ENCODE results near the gene PBXIP1. TPM values are rescaled to one million over a fixed set of nuclear protein-coding genes. Genes with fewer than 3 reads are reported as not detected.
A peak's percentile ranks its signal among the peaks of the same experiment; 100 is the strongest.

The PBXIP1 gene
- total and polyA plus RNA-seq, 4 donors = 3.8 to 42.8 (median 20.5) TPM

DNA sequence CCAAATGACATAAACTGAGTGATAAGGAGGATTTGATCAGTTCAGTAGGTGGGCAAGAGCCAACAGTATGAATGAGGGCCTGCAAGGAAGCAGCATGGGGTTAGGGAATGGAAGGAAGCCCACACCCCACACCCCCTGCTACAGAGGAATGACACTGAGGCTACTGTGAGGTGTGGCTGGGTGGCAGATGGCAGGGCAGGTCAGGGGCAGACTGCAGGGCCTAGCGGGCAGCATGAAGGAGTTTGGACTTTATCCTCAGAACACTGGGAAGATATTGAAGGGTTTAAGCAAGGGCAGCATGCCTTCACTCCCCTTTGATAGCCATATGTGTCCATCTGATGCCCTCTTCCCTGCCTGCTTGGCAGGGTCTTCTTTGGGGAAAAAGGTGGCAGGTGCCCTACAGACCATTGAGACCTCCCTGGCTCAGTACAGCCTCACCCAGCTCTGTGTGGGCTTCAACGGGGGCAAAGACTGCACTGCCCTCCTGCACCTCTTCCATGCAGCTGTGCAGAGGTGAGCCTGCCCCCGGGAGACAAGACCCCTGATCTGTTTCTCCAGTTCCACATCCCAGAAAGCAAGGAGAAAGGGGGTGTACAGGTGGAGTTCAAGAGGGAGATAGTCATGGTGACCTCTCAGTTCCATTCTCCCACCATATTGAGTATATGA, 33.4 kb upstream of the PBXIP1 start:
- no peak for DNase-seq (ENCODE audit: low spot score)
- TF ChIP-seq HNF4A (conservative IDR thresholded peaks at IDR 0.05) = peak; percentile 10 to 55
- TF ChIP-seq, protein P1, sequence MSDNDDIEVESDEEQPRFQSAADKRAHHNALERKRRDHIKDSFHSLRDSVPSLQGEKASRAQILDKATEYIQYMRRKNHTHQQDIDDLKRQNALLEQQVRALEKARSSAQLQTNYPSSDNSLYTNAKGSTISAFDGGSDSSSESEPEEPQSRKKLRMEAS (IDR thresholded peaks at IDR 0.05) = no peak
- TF ChIP-seq RXRA (IDR thresholded peaks at IDR 0.05) = peak in 1 of 2 donors; percentile 48
- no peak for TF ChIP-seq FOXA1 (IDR thresholded peaks at IDR 0.05)
- TF ChIP-seq JUND (IDR thresholded peaks at IDR 0.05) = no peak
- Histone ChIP-seq H3K9ac (ENCODE audit: low read depth in 1 of 2, low read length in 2 of 2) (no peak overlapping the region), H3K27me3 (ENCODE audit: control insufficient read depth in 4 of 4, insufficient read depth in 4 of 4, low read length in 3 of 4) (no peaks in the 10 kb centered on the region), H3K9me3 (ENCODE audit: control insufficient read depth in 4 of 4, low read length in 3 of 4) (no peaks in the 10 kb centered on the region), H3K27ac (ENCODE audit: low read depth in 1 of 2, low read length in 2 of 2) (no peak overlapping the region), H3K4me1 (ENCODE audit: control insufficient read depth in 4 of 4, insufficient read depth in 4 of 4, low read length in 3 of 4) (peaks cover 2 to 18% (median 11%) of the 10 kb centered on the region in 4 donors), H3K4me3 (ENCODE audit: low read depth in 1 of 3, low read length in 3 of 3) (no peak overlapping the region), H3K36me3 (ENCODE audit: control insufficient read depth in 4 of 4, insufficient read depth in 3 of 4, low read depth in 1 of 4, low read length in 3 of 4) (peaks cover 0 to 9% (median 5%) of the 10 kb centered on the region in 4 donors)
- 79% methylated on average over 3 of the region's 3 CpGs for WGBS

DNA sequence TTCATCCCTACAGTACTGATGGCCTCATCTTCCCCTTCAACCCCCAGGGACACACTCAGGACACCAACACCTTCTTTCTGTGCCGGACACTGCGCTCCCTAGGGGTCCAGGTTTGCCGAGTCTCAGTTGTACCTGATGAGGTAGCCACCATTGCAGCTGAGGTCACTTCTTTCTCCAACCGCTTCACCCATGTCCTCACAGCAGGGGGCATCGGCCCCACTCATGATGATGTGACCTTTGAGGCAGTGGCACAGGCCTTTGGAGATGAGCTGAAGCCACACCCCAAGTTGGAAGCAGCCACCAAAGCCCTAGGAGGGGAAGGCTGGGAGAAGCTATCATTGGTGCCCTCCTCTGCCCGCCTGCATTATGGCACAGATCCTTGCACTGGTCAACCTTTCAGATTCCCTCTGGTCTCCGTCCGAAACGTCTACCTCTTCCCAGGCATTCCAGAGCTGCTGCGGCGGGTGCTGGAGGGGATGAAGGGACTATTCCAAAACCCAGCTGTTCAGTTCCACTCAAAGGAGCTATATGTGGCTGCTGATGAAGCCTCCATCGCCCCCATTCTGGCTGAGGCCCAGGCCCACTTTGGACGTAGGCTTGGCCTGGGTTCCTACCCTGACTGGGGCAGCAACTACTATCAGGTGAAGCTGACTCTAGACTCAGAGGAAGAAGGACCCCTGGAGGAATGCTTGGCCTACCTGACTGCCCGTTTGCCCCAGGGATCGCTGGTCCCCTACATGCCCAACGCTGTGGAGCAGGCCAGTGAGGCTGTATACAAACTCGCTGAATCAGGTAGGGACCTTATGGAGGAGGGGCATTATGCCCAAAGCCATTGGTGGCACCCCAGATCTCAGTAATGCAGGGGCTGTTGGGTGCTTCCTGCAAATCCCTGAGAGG, 32.4 kb upstream of the PBXIP1 start:
- no peak overlapping the region for H3K4me3 ChIP-seq (ENCODE audit: low read depth in 1 of 3, low read length in 3 of 3)
- no peak overlapping the region for H3K9ac ChIP-seq (ENCODE audit: low read depth in 1 of 2, low read length in 2 of 2)
- WGBS = 94% methylated on average over 17 of the region's 17 CpGs
- no peak overlapping the region for H3K27ac ChIP-seq (ENCODE audit: low read depth in 1 of 2, low read length in 2 of 2)
- no peaks in the 10 kb centered on the region for H3K27me3 ChIP-seq (ENCODE audit: control insufficient read depth in 4 of 4, insufficient read depth in 4 of 4, low read length in 3 of 4)
- no peaks in the 10 kb centered on the region for H3K9me3 ChIP-seq (ENCODE audit: control insufficient read depth in 4 of 4, low read length in 3 of 4)
- peaks cover 8 to 28% (median 18%) of the 10 kb centered on the region in 4 donors for H3K4me1 ChIP-seq (ENCODE audit: control insufficient read depth in 4 of 4, insufficient read depth in 4 of 4, low read length in 3 of 4)
- H3K36me3 ChIP-seq (ENCODE audit: control insufficient read depth in 4 of 4, insufficient read depth in 3 of 4, low read depth in 1 of 4, low read length in 3 of 4) = peaks cover 0 to 9% (median 5%) of the 10 kb centered on the region in 4 donors
- DNase-seq (ENCODE audit: low spot score) = no peak
- TF ChIP-seq RAD21 (IDR thresholded peaks at IDR 0.05) (no peak), RXRA (IDR thresholded peaks at IDR 0.05) (no peak), YY1 (IDR thresholded peaks at IDR 0.05) (no peak), HNF4A (conservative IDR thresholded peaks at IDR 0.05) (no peak), TAF1 (conservative IDR thresholded peaks at IDR 0.05) (no peak)
- TF ChIP-seq, protein P2, sequence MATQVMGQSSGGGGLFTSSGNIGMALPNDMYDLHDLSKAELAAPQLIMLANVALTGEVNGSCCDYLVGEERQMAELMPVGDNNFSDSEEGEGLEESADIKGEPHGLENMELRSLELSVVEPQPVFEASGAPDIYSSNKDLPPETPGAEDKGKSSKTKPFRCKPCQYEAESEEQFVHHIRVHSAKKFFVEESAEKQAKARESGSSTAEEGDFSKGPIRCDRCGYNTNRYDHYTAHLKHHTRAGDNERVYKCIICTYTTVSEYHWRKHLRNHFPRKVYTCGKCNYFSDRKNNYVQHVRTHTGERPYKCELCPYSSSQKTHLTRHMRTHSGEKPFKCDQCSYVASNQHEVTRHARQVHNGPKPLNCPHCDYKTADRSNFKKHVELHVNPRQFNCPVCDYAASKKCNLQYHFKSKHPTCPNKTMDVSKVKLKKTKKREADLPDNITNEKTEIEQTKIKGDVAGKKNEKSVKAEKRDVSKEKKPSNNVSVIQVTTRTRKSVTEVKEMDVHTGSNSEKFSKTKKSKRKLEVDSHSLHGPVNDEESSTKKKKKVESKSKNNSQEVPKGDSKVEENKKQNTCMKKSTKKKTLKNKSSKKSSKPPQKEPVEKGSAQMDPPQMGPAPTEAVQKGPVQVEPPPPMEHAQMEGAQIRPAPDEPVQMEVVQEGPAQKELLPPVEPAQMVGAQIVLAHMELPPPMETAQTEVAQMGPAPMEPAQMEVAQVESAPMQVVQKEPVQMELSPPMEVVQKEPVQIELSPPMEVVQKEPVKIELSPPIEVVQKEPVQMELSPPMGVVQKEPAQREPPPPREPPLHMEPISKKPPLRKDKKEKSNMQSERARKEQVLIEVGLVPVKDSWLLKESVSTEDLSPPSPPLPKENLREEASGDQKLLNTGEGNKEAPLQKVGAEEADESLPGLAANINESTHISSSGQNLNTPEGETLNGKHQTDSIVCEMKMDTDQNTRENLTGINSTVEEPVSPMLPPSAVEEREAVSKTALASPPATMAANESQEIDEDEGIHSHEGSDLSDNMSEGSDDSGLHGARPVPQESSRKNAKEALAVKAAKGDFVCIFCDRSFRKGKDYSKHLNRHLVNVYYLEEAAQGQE (IDR thresholded peaks at IDR 0.05) = no peak
- TF ChIP-seq, protein P1 (IDR thresholded peaks at IDR 0.05) = no peak

DNA sequence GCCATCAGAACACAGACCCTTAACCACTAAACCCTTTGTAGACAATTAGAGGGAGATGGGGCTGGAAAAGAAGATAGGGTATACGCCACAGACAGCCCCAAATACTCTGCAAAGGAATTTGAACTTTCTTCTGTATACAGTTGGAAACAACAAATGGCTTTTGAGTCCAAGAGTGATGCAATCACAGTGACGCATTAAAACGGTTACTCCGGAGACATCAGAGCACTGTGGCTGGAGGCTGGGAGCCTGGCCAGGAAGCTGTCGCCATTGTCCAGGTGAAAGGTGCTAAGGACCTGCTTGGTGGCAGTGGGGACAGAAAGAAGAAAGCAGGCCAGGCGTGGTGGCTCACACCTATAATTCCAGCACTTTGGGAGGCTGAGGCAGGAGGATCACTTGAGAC, 31.4 kb upstream of the PBXIP1 start:
- no peak overlapping the region for H3K27ac ChIP-seq (ENCODE audit: low read depth in 1 of 2, low read length in 2 of 2)
- H3K9me3 ChIP-seq (ENCODE audit: control insufficient read depth in 4 of 4, low read length in 3 of 4) = no peaks in the 10 kb centered on the region
- WGBS = 42% methylated on average over 6 of the region's 6 CpGs
- no peak overlapping the region for H3K9ac ChIP-seq (ENCODE audit: low read depth in 1 of 2, low read length in 2 of 2)
- H3K4me3 ChIP-seq (ENCODE audit: low read depth in 1 of 3, low read length in 3 of 3) = no peak overlapping the region
- no peak for DNase-seq (ENCODE audit: low spot score)
- H3K4me1 ChIP-seq (ENCODE audit: control insufficient read depth in 4 of 4, insufficient read depth in 4 of 4, low read length in 3 of 4) = peaks cover 8 to 34% (median 24%) of the 10 kb centered on the region in 4 donors
- no peaks in the 10 kb centered on the region for H3K27me3 ChIP-seq (ENCODE audit: control insufficient read depth in 4 of 4, insufficient read depth in 4 of 4, low read length in 3 of 4)
- peaks cover 0 to 9% (median 5%) of the 10 kb centered on the region in 4 donors for H3K36me3 ChIP-seq (ENCODE audit: control insufficient read depth in 4 of 4, insufficient read depth in 3 of 4, low read depth in 1 of 4, low read length in 3 of 4)
- TF ChIP-seq HNF4G (IDR thresholded peaks at IDR 0.05) (no peak), TAF1 (conservative IDR thresholded peaks at IDR 0.05) (no peak), EGR1 (IDR thresholded peaks at IDR 0.05; ENCODE audit: low read depth in 2 of 2) (no peak), YY1 (IDR thresholded peaks at IDR 0.05) (peak; percentile 89), FOXA1 (IDR thresholded peaks at IDR 0.05) (no peak), SP1 (IDR thresholded peaks at IDR 0.05) (peak; percentile 52), HNF4A (conservative IDR thresholded peaks at IDR 0.05) (peak; percentile 67 to 68), JUND (IDR thresholded peaks at IDR 0.05) (peak; percentile 39 to 48), GABPA (IDR thresholded peaks at IDR 0.05 in 1 of 2, conservative IDR thresholded peaks at IDR 0.05 in 1 of 2) (no peak)
- TF ChIP-seq, protein P1 (IDR thresholded peaks at IDR 0.05) = no peak
- TF ChIP-seq, protein P3, sequence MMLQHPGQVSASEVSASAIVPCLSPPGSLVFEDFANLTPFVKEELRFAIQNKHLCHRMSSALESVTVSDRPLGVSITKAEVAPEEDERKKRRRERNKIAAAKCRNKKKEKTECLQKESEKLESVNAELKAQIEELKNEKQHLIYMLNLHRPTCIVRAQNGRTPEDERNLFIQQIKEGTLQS (IDR thresholded peaks at IDR 0.05) = peak; percentile 85
- TF ChIP-seq, protein P2 (IDR thresholded peaks at IDR 0.05) = peak; percentile 10

All from liver (tissue), 9 donors.